ENCODE results near the gene NEO1. TPM values are rescaled to one million over a fixed set of nuclear protein-coding genes. Genes with fewer than 3 reads are reported as not detected.
"Not testable (repeated sequence)": the region's sequence is repeated elsewhere in the genome, so short reads cannot be mapped to it uniquely, and the experiment has no call there.

NEO1 gene
- total RNA-seq, 1 donor from 2014 or later: 21.8 TPM

- Histone ChIP-seq H3K27me3 (no peaks in the 10 kb centered on the region), H3K4me1 (peaks cover 0 to under 1% of the 10 kb centered on the region in 2 donors), H3K4me3 (no peak overlapping the region), H3K36me3 (peaks cover 0 to 3% of the 10 kb centered on the region in 2 donors), H3K27ac (no peak overlapping the region), H3K9me3 (peaks cover 4 to 20% of the 10 kb centered on the region in 2 donors)
- TF ChIP-seq CTCF (IDR thresholded peaks at IDR 0.05): no peak
- DNase-seq (ENCODE audit: low spot score in 2 of 2): no peak
- intact Hi-C loops (cut with DNase I): no loop called here
Measured at GRCh38 chr15:73156431-73157191, 104.3 kb downstream of the NEO1 start.

- no peak overlapping the region for H3K4me3 ChIP-seq
- DNase-seq (ENCODE audit: low spot score in 2 of 2): no peak
- peak overlapping the region; percentile 22 to 27 for H3K27ac ChIP-seq
- H3K36me3 ChIP-seq: peaks cover 0 to 15% of the 10 kb centered on the region in 2 donors
- H3K9me3 ChIP-seq: peaks cover 0 to 5% of the 10 kb centered on the region in 2 donors
- intact Hi-C loops (cut with DNase I): no loop called here
- no peaks in the 10 kb centered on the region for H3K27me3 ChIP-seq
- TF ChIP-seq CTCF (IDR thresholded peaks at IDR 0.05): no peak
- H3K4me1 ChIP-seq: peaks cover 2 to 10% of the 10 kb centered on the region in 2 donors
Measured at GRCh38 chr15:73161546-73161945, 109.3 kb downstream of the NEO1 start.

GRCh38 chr15:73165435-73165834, 113.2 kb downstream of the NEO1 start:
- H3K9me3 ChIP-seq: peaks cover 0 to 5% of the 10 kb centered on the region in 2 donors
- no peak for TF ChIP-seq CTCF (IDR thresholded peaks at IDR 0.05)
- no peak overlapping the region for H3K4me3 ChIP-seq
- H3K36me3 ChIP-seq: peaks cover 0 to 13% of the 10 kb centered on the region in 2 donors
- no peak for DNase-seq (ENCODE audit: low spot score in 2 of 2)
- H3K27me3 ChIP-seq: no peaks in the 10 kb centered on the region
- peaks cover 2 to 10% of the 10 kb centered on the region in 2 donors for H3K4me1 ChIP-seq
- no peak overlapping the region for H3K27ac ChIP-seq
- intact Hi-C loops (cut with DNase I): no loop called here

GRCh38 chr15:73165844-73166243, 113.6 kb downstream of the NEO1 start:
- H3K27me3 ChIP-seq: no peaks in the 10 kb centered on the region
- intact Hi-C loops (cut with DNase I): no loop called here
- peaks cover 2 to 10% of the 10 kb centered on the region in 2 donors for H3K4me1 ChIP-seq
- TF ChIP-seq CTCF (IDR thresholded peaks at IDR 0.05): no peak
- H3K36me3 ChIP-seq: peaks cover 0 to 13% of the 10 kb centered on the region in 2 donors
- no peak overlapping the region for H3K4me3 ChIP-seq
- H3K27ac ChIP-seq: no peak overlapping the region
- H3K9me3 ChIP-seq: peaks cover 0 to 5% of the 10 kb centered on the region in 2 donors
- no peak for DNase-seq (ENCODE audit: low spot score in 2 of 2)

- H3K27me3 ChIP-seq; H3K4me3 ChIP-seq; intact Hi-C loops (cut with DNase I); H3K9me3 ChIP-seq; H3K27ac ChIP-seq; DNase-seq (ENCODE audit: low spot score in 2 of 2); H3K4me1 ChIP-seq: not testable (repeated sequence)
- peaks cover 0 to 13% of the 10 kb centered on the region in 2 donors for H3K36me3 ChIP-seq
Measured at GRCh38 chr15:73166711-73167110, 114.4 kb downstream of the NEO1 start.

GRCh38 chr15:73168487-73168886, 116.2 kb downstream of the NEO1 start:
- Histone ChIP-seq H3K9me3 (peaks cover 0 to 5% of the 10 kb centered on the region in 2 donors), H3K4me3 (no peak overlapping the region), H3K27ac (no peak overlapping the region), H3K27me3 (no peaks in the 10 kb centered on the region), H3K36me3 (peaks cover 0 to 13% of the 10 kb centered on the region in 2 donors), H3K4me1 (peaks cover 0 to 3% of the 10 kb centered on the region in 2 donors)
- intact Hi-C loops (cut with DNase I): no loop called here
- TF ChIP-seq CTCF (IDR thresholded peaks at IDR 0.05): no peak
- DNase-seq (ENCODE audit: low spot score in 2 of 2): no peak
